ENCODE measurements around the gene PEPD. TPM values are rescaled to one million over a fixed set of nuclear protein-coding genes. Genes with fewer than 3 reads are reported as not detected.

Gene PEPD
- total RNA-seq, 2 donors from 2014 or later: 52.2 to 67.9 TPM

DNA sequence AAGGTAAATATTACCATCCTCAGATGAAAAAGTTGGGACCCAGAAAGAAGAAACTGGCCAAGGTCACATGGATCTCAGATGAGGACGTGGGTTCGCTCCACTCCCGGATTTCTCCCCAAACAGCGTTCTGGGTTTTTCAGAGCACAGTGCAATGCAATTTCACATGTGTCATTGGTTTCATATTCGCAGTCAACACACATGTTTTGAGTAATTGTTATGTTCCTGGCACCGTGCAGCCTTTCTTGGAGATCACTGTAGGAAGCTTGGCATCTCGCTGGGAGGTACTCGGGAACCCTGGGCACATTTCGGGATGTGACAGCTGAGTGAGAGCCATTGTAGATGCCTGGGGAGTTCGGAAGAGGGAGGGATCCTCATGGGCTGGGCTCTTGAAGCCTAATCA, 174.3 kb downstream of the PEPD start:
- Mint-ChIP-seq H3K9me3 (no peaks in the 10 kb centered on the region), H3K27me3 (ENCODE audit: insufficient read depth) (peaks cover 18% of the 10 kb centered on the region), H3K27ac (no peak overlapping the region), H3K36me3 (ENCODE audit: low read depth) (no peaks in the 10 kb centered on the region), H3K4me1 (no peaks in the 10 kb centered on the region), H3K4me3 (no peak overlapping the region)
- DNase-seq: no peak
- Histone ChIP-seq H3K4me3 (ENCODE audit: low read length) (no peak overlapping the region), H3K36me3 (ENCODE audit: control insufficient read depth, insufficient read depth, low read length) (no peaks in the 10 kb centered on the region), H3K4me1 (ENCODE audit: control insufficient read depth, insufficient read depth, low read length) (no peaks in the 10 kb centered on the region), H3K27me3 (ENCODE audit: control insufficient read depth, insufficient read depth, low read length, poor library complexity, severe bottlenecking) (peaks cover 20% of the 10 kb centered on the region), H3K9me3 (ENCODE audit: control insufficient read depth, low read length) (no peaks in the 10 kb centered on the region), H3K9ac (ENCODE audit: extremely low read depth, low read length, poor library complexity, severe bottlenecking) (no peak overlapping the region), H3K27ac (ENCODE audit: low read depth, low read length) (no peak overlapping the region)
- TF ChIP-seq, protein P1, sequence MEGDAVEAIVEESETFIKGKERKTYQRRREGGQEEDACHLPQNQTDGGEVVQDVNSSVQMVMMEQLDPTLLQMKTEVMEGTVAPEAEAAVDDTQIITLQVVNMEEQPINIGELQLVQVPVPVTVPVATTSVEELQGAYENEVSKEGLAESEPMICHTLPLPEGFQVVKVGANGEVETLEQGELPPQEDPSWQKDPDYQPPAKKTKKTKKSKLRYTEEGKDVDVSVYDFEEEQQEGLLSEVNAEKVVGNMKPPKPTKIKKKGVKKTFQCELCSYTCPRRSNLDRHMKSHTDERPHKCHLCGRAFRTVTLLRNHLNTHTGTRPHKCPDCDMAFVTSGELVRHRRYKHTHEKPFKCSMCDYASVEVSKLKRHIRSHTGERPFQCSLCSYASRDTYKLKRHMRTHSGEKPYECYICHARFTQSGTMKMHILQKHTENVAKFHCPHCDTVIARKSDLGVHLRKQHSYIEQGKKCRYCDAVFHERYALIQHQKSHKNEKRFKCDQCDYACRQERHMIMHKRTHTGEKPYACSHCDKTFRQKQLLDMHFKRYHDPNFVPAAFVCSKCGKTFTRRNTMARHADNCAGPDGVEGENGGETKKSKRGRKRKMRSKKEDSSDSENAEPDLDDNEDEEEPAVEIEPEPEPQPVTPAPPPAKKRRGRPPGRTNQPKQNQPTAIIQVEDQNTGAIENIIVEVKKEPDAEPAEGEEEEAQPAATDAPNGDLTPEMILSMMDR (conservative IDR thresholded peaks at IDR 0.05): no peak
- WGBS, 2 experiments (ENCODE audit: insufficient coverage in 1 of 2, insufficient read length in 1 of 2): 87 to 95% methylated on average over 8 to 10 of the region's 10 CpGs

- no peak overlapping the region for H3K9ac ChIP-seq (ENCODE audit: extremely low read depth, low read length, poor library complexity, severe bottlenecking)
- H3K4me1 ChIP-seq (ENCODE audit: control insufficient read depth, insufficient read depth, low read length): no peaks in the 10 kb centered on the region
- Mint-ChIP-seq H3K27me3 (ENCODE audit: insufficient read depth) (peaks cover 18% of the 10 kb centered on the region), H3K4me3 (no peak overlapping the region), H3K36me3 (ENCODE audit: low read depth) (no peaks in the 10 kb centered on the region), H3K4me1 (no peaks in the 10 kb centered on the region), H3K9me3 (no peaks in the 10 kb centered on the region), H3K27ac (no peak overlapping the region)
- H3K4me3 ChIP-seq (ENCODE audit: low read length): no peak overlapping the region
- TF ChIP-seq, protein P1 (conservative IDR thresholded peaks at IDR 0.05): no peak
- DNase-seq: no peak
- H3K27ac ChIP-seq (ENCODE audit: low read depth, low read length): no peak overlapping the region
- H3K27me3 ChIP-seq (ENCODE audit: control insufficient read depth, insufficient read depth, low read length, poor library complexity, severe bottlenecking): peaks cover 20% of the 10 kb centered on the region
- no peaks in the 10 kb centered on the region for H3K36me3 ChIP-seq (ENCODE audit: control insufficient read depth, insufficient read depth, low read length)
- H3K9me3 ChIP-seq (ENCODE audit: control insufficient read depth, low read length): no peaks in the 10 kb centered on the region
Measured at GRCh38 chr19:33346665-33347064, 174.9 kb downstream of the PEPD start.

DNA sequence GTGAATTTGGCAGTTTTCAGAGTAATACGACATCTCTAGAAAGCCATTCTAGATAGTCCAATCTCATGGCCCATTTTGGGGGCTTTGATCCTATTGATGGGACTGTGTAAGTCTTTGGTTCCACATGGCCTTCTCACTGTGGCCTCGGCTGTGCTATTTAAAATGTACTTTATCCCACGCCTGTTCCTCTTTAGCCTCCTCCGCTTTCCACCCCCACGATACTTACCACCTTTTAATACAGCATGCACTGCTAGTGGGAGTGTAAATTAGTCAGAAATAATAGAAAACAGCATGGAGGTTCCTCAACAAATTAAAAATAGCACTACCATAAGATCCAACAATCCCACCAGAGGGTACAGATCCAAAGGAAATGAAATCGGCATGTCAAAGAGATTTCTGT, 176.4 kb downstream of the PEPD start:
- TF ChIP-seq, protein P1 (conservative IDR thresholded peaks at IDR 0.05): no peak
- Histone ChIP-seq H3K27me3 (ENCODE audit: control insufficient read depth, insufficient read depth, low read length, poor library complexity, severe bottlenecking) (peaks cover 27% of the 10 kb centered on the region), H3K4me3 (ENCODE audit: low read length) (no peak overlapping the region), H3K36me3 (ENCODE audit: control insufficient read depth, insufficient read depth, low read length) (no peaks in the 10 kb centered on the region), H3K27ac (ENCODE audit: low read depth, low read length) (no peak overlapping the region), H3K9ac (ENCODE audit: extremely low read depth, low read length, poor library complexity, severe bottlenecking) (no peak overlapping the region), H3K9me3 (ENCODE audit: control insufficient read depth, low read length) (no peaks in the 10 kb centered on the region), H3K4me1 (ENCODE audit: control insufficient read depth, insufficient read depth, low read length) (no peaks in the 10 kb centered on the region)
- peaks cover 22% of the 10 kb centered on the region for H3K27me3 Mint-ChIP-seq (ENCODE audit: insufficient read depth)
- no peaks in the 10 kb centered on the region for H3K4me1 Mint-ChIP-seq
- no peaks in the 10 kb centered on the region for H3K36me3 Mint-ChIP-seq (ENCODE audit: low read depth)
- no peaks in the 10 kb centered on the region for H3K9me3 Mint-ChIP-seq
- H3K4me3 Mint-ChIP-seq: no peak overlapping the region
- WGBS, 2 experiments (ENCODE audit: insufficient coverage in 1 of 2, insufficient read length in 1 of 2): 78 to 93% methylated on average over 1 to 3 of the region's 6 CpGs
- no peak for DNase-seq
- no peak overlapping the region for H3K27ac Mint-ChIP-seq

All from endodermal cell (in vitro differentiated cells).